ENCODE data around the gene SETDB2. TPM values are rescaled to one million over a fixed set of nuclear protein-coding genes. Genes with fewer than 3 reads are reported as not detected.

Gene SETDB2
- total RNA-seq, 1 donor from 2014 or later = 7.7 TPM

GRCh38 chr13:49428041-49428763 lies 15.9 kb upstream of the SETDB2 start:
- no peak overlapping the region for H3K27ac Mint-ChIP-seq (ENCODE audit: unreplicated experiment)
- DNase-seq = no peak
- peaks cover 4% of the 10 kb centered on the region for H3K27me3 Mint-ChIP-seq (ENCODE audit: unreplicated experiment)
- peaks cover 2% of the 10 kb centered on the region for H3K9me3 Mint-ChIP-seq (ENCODE audit: unreplicated experiment)
- no peaks in the 10 kb centered on the region for H3K36me3 Mint-ChIP-seq (ENCODE audit: unreplicated experiment)
- TF ChIP-seq CTCF (IDR thresholded peaks at IDR 0.05; ENCODE audit: partially characterized antibody, unreplicated experiment) = no peak
- no peaks in the 10 kb centered on the region for H3K4me1 Mint-ChIP-seq (ENCODE audit: low read depth, unreplicated experiment)
- H3K4me3 Mint-ChIP-seq (ENCODE audit: unreplicated experiment) = no peak overlapping the region

GRCh38 chr13:49429121-49429520 lies 15.0 kb upstream of the SETDB2 start:
- Mint-ChIP-seq H3K4me1 (ENCODE audit: low read depth, unreplicated experiment) (no peaks in the 10 kb centered on the region), H3K36me3 (ENCODE audit: unreplicated experiment) (no peaks in the 10 kb centered on the region), H3K4me3 (ENCODE audit: unreplicated experiment) (no peak overlapping the region), H3K27ac (ENCODE audit: unreplicated experiment) (no peak overlapping the region), H3K9me3 (ENCODE audit: unreplicated experiment) (peaks cover 2% of the 10 kb centered on the region), H3K27me3 (ENCODE audit: unreplicated experiment) (peaks cover 3% of the 10 kb centered on the region)
- TF ChIP-seq CTCF (IDR thresholded peaks at IDR 0.05; ENCODE audit: partially characterized antibody, unreplicated experiment) = no peak
- DNase-seq = no peak

- Mint-ChIP-seq H3K27ac (ENCODE audit: unreplicated experiment) (no peak overlapping the region), H3K27me3 (ENCODE audit: unreplicated experiment) (no peaks in the 10 kb centered on the region), H3K9me3 (ENCODE audit: unreplicated experiment) (no peaks in the 10 kb centered on the region), H3K4me1 (ENCODE audit: low read depth, unreplicated experiment) (no peaks in the 10 kb centered on the region), H3K4me3 (ENCODE audit: unreplicated experiment) (no peak overlapping the region), H3K36me3 (ENCODE audit: unreplicated experiment) (no peaks in the 10 kb centered on the region)
- TF ChIP-seq CTCF (IDR thresholded peaks at IDR 0.05; ENCODE audit: partially characterized antibody, unreplicated experiment) = no peak
- DNase-seq = no peak
Observed at GRCh38 chr13:49435992-49436391, 8.1 kb upstream of the SETDB2 start.

- Mint-ChIP-seq H3K9me3 (ENCODE audit: unreplicated experiment) (no peaks in the 10 kb centered on the region), H3K27ac (ENCODE audit: unreplicated experiment) (no peak overlapping the region), H3K36me3 (ENCODE audit: unreplicated experiment) (no peaks in the 10 kb centered on the region), H3K4me3 (ENCODE audit: unreplicated experiment) (no peak overlapping the region), H3K27me3 (ENCODE audit: unreplicated experiment) (no peaks in the 10 kb centered on the region), H3K4me1 (ENCODE audit: low read depth, unreplicated experiment) (no peaks in the 10 kb centered on the region)
- TF ChIP-seq CTCF (IDR thresholded peaks at IDR 0.05; ENCODE audit: partially characterized antibody, unreplicated experiment) = no peak
- no peak for DNase-seq
Observed at GRCh38 chr13:49436890-49437289, 7.2 kb upstream of the SETDB2 start.

GRCh38 chr13:49437705-49438104 lies 6.4 kb upstream of the SETDB2 start:
- H3K27me3 Mint-ChIP-seq (ENCODE audit: unreplicated experiment) = no peaks in the 10 kb centered on the region
- H3K9me3 Mint-ChIP-seq (ENCODE audit: unreplicated experiment) = no peaks in the 10 kb centered on the region

More at GRCh38 chr13:49437705-49438104, 6.4 kb upstream of the SETDB2 start:
- DNase-seq = no peak
- Mint-ChIP-seq H3K4me3 (ENCODE audit: unreplicated experiment) (no peak overlapping the region), H3K27ac (ENCODE audit: unreplicated experiment) (no peak overlapping the region), H3K36me3 (ENCODE audit: unreplicated experiment) (no peaks in the 10 kb centered on the region), H3K4me1 (ENCODE audit: low read depth, unreplicated experiment) (no peaks in the 10 kb centered on the region)
- no peak for TF ChIP-seq CTCF (IDR thresholded peaks at IDR 0.05; ENCODE audit: partially characterized antibody, unreplicated experiment)

Data from glutamatergic neuron (in vitro differentiated cells).